ENCODE data around the gene COL3A1. TPM values are rescaled to one million over a fixed set of nuclear protein-coding genes. Genes with fewer than 3 reads are reported as not detected.
A peak's percentile ranks its signal among the peaks of the same experiment; 100 is the strongest.

Gene COL3A1
- total RNA-seq, 3 donors from 2014 or later: 98.1 to 303 (median 98.6) TPM

DNA sequence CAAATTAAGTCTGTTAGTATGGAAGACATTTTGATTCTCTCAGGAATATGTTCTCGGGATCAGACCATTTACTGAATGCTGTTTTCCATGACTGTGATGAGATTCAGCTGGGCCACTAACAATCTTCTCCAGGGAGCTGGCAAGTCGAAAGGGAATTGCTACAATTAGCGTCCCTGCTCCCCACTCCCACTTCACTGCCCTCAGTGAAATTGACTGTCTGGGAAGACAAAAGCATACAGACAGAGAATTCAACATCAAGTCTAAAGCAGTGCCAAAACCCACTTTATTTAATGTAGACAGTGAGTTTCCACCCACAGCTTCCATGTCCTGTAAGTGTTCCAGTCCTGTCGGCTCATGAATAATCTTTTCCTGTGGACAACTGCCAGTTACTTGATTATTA is 34.0 kb upstream of the COL3A1 start:
- no peaks in the 10 kb centered on the region for H3K4me1 ChIP-seq
- no peaks in the 10 kb centered on the region for H3K36me3 ChIP-seq
- DNase-seq (ENCODE audit: low spot score in 2 of 2): no peak
- intact Hi-C loops (cut with DNase I; ENCODE audit: low total_unique reads): no loop called here
- peak overlapping the region in 1 of 2 donors; percentile 62 for H3K27ac ChIP-seq
- no peaks in the 10 kb centered on the region for H3K9me3 ChIP-seq
- no peaks in the 10 kb centered on the region for H3K27me3 ChIP-seq
- TF ChIP-seq, protein P1, sequence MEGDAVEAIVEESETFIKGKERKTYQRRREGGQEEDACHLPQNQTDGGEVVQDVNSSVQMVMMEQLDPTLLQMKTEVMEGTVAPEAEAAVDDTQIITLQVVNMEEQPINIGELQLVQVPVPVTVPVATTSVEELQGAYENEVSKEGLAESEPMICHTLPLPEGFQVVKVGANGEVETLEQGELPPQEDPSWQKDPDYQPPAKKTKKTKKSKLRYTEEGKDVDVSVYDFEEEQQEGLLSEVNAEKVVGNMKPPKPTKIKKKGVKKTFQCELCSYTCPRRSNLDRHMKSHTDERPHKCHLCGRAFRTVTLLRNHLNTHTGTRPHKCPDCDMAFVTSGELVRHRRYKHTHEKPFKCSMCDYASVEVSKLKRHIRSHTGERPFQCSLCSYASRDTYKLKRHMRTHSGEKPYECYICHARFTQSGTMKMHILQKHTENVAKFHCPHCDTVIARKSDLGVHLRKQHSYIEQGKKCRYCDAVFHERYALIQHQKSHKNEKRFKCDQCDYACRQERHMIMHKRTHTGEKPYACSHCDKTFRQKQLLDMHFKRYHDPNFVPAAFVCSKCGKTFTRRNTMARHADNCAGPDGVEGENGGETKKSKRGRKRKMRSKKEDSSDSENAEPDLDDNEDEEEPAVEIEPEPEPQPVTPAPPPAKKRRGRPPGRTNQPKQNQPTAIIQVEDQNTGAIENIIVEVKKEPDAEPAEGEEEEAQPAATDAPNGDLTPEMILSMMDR (IDR thresholded peaks at IDR 0.05): no peak
- no peak for TF ChIP-seq POLR2AphosphoS5 (IDR thresholded peaks at IDR 0.05)
- TF ChIP-seq POLR2A (IDR thresholded peaks at IDR 0.05): no peak
- H3K4me3 ChIP-seq: no peak overlapping the region

GRCh38 chr2:188944442-188944841 is 29.7 kb upstream of the COL3A1 start:
- no peaks in the 10 kb centered on the region for H3K4me1 ChIP-seq
- no peaks in the 10 kb centered on the region for H3K36me3 ChIP-seq
- intact Hi-C loops (cut with DNase I; ENCODE audit: low total_unique reads): no loop called here
- DNase-seq (ENCODE audit: low spot score in 2 of 2): no peak
- no peak overlapping the region for H3K4me3 ChIP-seq
- no peak overlapping the region for H3K27ac ChIP-seq
- H3K9me3 ChIP-seq: no peaks in the 10 kb centered on the region
- no peaks in the 10 kb centered on the region for H3K27me3 ChIP-seq
- TF ChIP-seq, protein P1 (IDR thresholded peaks at IDR 0.05): no peak
- no peak for TF ChIP-seq POLR2A (IDR thresholded peaks at IDR 0.05)

- Histone ChIP-seq H3K4me1 (no peaks in the 10 kb centered on the region), H3K36me3 (no peaks in the 10 kb centered on the region), H3K9me3 (no peaks in the 10 kb centered on the region), H3K27ac (no peak overlapping the region), H3K27me3 (no peaks in the 10 kb centered on the region), H3K4me3 (no peak overlapping the region)
- DNase-seq (ENCODE audit: low spot score in 2 of 2): no peak
- TF ChIP-seq, protein P1 (IDR thresholded peaks at IDR 0.05): no peak
- TF ChIP-seq POLR2A (IDR thresholded peaks at IDR 0.05): no peak
- no peak for TF ChIP-seq POLR2AphosphoS5 (IDR thresholded peaks at IDR 0.05)
- intact Hi-C loops (cut with DNase I; ENCODE audit: low total_unique reads): no loop called here
Measured at GRCh38 chr2:188949046-188949818, 24.9 kb upstream of the COL3A1 start.

DNA sequence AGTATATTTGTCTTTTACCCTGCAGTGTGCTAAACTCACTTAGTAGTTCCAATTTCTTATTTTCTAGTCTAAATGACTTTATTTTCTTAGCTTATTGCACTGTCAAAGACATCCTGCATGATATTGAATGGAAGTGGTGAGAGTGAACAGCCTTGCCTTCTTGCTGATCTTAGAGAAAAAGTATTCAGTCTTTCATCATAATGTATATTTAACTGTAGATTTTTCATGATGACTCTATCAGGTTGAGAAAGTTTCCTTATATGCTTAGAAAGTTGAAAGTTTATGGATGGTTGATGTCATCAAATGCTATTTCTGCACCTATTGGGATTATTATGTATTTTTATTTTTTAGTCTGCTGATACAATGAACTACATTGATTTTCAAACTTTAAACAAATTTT is 21.3 kb upstream of the COL3A1 start:
- no peaks in the 10 kb centered on the region for H3K4me1 ChIP-seq
- H3K4me3 ChIP-seq: no peak overlapping the region
- H3K27me3 ChIP-seq: no peaks in the 10 kb centered on the region
- TF ChIP-seq, protein P1 (IDR thresholded peaks at IDR 0.05): no peak
- TF ChIP-seq POLR2AphosphoS5 (IDR thresholded peaks at IDR 0.05): no peak
- no peak for TF ChIP-seq POLR2A (IDR thresholded peaks at IDR 0.05)
- no peaks in the 10 kb centered on the region for H3K9me3 ChIP-seq
- H3K27ac ChIP-seq: no peak overlapping the region
- no peak for DNase-seq (ENCODE audit: low spot score in 2 of 2)
- no peaks in the 10 kb centered on the region for H3K36me3 ChIP-seq
- intact Hi-C loops (cut with DNase I; ENCODE audit: low total_unique reads): no loop called here

DNA sequence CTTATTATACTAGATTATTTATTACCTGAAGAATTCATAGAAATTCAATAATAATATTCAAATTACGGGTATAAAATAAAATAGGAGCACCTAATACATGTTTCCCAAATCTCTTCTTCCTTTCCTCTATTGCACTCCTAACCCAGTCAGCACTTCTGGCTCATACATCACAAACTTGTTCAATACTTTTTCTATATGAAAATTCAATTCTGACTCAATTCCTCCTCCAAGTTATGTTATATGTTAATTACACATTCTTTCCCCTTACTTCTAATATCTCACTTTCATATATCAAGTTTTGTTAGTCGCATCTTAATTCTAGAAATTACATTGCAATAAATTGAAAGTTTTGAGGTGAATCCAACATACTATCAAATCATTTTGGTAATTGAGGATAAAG is 17.9 kb upstream of the COL3A1 start:
- no peak overlapping the region for H3K4me3 ChIP-seq
- H3K4me1 ChIP-seq: no peaks in the 10 kb centered on the region
- intact Hi-C loops (cut with DNase I; ENCODE audit: low total_unique reads): no loop called here
- no peaks in the 10 kb centered on the region for H3K9me3 ChIP-seq
- TF ChIP-seq POLR2A (IDR thresholded peaks at IDR 0.05): no peak
- TF ChIP-seq, protein P1 (IDR thresholded peaks at IDR 0.05): no peak
- TF ChIP-seq POLR2AphosphoS5 (IDR thresholded peaks at IDR 0.05): no peak
- H3K36me3 ChIP-seq: no peaks in the 10 kb centered on the region
- DNase-seq (ENCODE audit: low spot score in 2 of 2): no peak
- no peaks in the 10 kb centered on the region for H3K27me3 ChIP-seq
- H3K27ac ChIP-seq: no peak overlapping the region

All from breast epithelium (tissue), 4 donors.